HUES6 (cell line): Measurements from ENCODE around the gene RAI14.

Experiments used
- H3K27ac ChIP-seq: 2 replicates; pipeline ENCODE4 v1.7.0; 2013; ENCODE audit warnings: low read depth, mild to moderate bottlenecking, low read length, inconsistent platforms
- H3K27me3 ChIP-seq: 2 replicates; pipeline ENCODE4 v1.6.1; 2013; ENCODE audit warnings: low read length; ENCODE audit not compliant: control insufficient read depth, insufficient read depth
- H3K36me3 ChIP-seq: 2 replicates; pipeline ENCODE4 v1.6.1; 2013; ENCODE audit warnings: low read length; ENCODE audit not compliant: control insufficient read depth, insufficient read depth
- H3K4me1 ChIP-seq: 2 replicates; pipeline ENCODE4 v1.6.1; 2013; ENCODE audit warnings: low read length; ENCODE audit not compliant: control insufficient read depth, insufficient read depth
- H3K4me3 ChIP-seq: 2 replicates; pipeline ENCODE4 v1.5.1; 2013; ENCODE audit warnings: low read depth, low read length
- H3K9ac ChIP-seq: one replicate; pipeline ENCODE4 v1.6.1; 2013; ENCODE audit warnings: mild to moderate bottlenecking, low read length
- H3K9me3 ChIP-seq: 2 replicates; pipeline ENCODE4 v1.6.1; 2013; ENCODE audit warnings: low read depth, low read length; ENCODE audit not compliant: control insufficient read depth, insufficient read depth

RAI14 gene

DNA sequence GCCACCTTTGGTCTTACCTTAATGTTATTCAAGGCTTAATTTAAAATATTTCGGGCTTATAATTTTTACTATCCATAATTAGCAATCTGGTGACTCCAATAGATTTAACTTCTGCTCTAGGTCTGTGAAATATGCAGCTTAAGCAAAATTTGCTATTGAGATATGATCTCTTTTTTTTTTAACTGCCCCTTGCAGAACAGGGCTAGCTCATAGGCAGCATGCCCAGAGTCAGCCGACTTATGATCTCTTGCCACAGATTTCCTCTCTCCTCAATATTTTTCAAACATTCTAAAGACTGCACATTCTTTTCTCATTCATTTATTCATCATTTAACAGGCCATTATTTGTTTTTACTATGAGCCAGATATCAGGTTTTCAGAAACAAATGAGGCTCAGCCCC is 187.4 kb downstream of the RAI14 start:
- peaks cover 6% of the 10 kb centered on the region; the same call in 1 of the 2 replicates for H3K4me1 ChIP-seq
- no peak overlapping the region for H3K27ac ChIP-seq
- H3K27me3 ChIP-seq = no peaks in the 10 kb centered on the region
- no peak overlapping the region for H3K4me3 ChIP-seq
- H3K9ac ChIP-seq = no peak overlapping the region
- H3K9me3 ChIP-seq = no peaks in the 10 kb centered on the region
- H3K36me3 ChIP-seq = no peaks in the 10 kb centered on the region

DNA sequence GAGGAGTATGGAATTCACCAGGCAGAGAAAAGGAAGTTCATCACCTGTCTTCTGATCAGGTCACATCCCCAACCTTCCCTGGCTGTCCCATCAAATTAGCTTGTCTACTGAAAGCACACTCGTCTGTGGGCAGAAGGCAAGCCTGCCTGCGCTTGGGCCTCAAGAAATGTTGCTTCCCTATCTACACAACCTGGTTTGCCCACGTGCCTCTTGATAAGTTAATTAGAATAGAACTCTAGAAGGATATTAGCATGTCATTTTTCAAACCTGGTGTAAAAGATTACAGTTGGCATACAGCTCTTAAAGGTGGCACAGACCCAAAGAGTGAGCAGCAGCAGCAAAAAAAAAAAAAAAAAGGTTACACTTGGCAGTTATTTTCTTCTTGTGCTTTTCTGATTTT is 188.0 kb downstream of the RAI14 start:
- Histone ChIP-seq H3K9ac (no peak overlapping the region), H3K27ac (no peak overlapping the region)

DNA sequence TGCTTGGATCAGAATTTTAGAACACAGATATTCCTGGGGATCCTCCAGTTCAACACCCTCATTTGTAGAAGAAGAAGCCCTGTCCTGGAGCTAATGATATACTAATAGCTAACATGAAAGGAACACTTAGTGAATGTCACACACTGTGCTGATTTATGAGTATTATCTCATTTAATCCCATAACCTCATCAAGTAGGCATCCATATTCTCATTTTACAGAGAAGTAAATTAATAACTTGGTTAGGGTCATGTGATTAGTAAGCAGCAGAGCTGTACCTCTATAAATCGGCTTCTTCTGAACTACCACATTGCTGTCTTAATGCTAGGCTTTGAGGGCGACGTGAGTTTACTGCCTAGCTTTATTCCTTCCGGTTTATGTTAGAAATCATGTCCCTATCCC is 188.9 kb downstream of the RAI14 start:
- H3K4me3 ChIP-seq = no peak overlapping the region
- H3K27ac ChIP-seq = no peak overlapping the region
- no peak overlapping the region for H3K9ac ChIP-seq
- no peaks in the 10 kb centered on the region for H3K36me3 ChIP-seq
- no peaks in the 10 kb centered on the region for H3K9me3 ChIP-seq
- no peaks in the 10 kb centered on the region for H3K27me3 ChIP-seq
- peaks cover 6% of the 10 kb centered on the region; the same call in 1 of the 2 replicates for H3K4me1 ChIP-seq

More for the DNA sequence above, 188.0 kb downstream of the RAI14 start:
- H3K36me3 ChIP-seq = no peaks in the 10 kb centered on the region
- H3K9me3 ChIP-seq = no peaks in the 10 kb centered on the region
- H3K4me3 ChIP-seq = no peak overlapping the region
- peaks cover 6% of the 10 kb centered on the region; the same call in 1 of the 2 replicates for H3K4me1 ChIP-seq
- H3K27me3 ChIP-seq = no peaks in the 10 kb centered on the region

DNA sequence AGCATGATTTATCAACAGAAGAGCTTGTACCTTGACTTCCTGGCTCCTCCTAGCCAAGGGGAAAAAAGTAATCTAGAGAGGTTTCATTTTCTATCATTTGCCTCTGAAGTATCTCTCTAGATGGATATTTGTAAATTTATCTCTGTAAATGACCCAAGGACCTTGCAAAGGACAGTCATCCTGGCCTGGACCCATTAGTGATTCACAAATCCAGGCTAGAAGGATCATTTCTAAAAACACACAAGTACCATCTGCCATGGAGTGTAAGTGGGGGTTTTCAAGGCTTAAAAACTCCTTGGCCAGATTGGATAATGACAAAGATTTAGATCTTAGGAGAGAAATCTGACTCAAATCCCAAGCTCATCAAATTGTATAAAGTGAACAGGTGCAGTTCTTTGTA is 190.9 kb downstream of the RAI14 start:
- H3K4me1 ChIP-seq = peaks cover 6% of the 10 kb centered on the region; the same call in 1 of the 2 replicates
- H3K4me3 ChIP-seq = no peak overlapping the region
- no peaks in the 10 kb centered on the region for H3K27me3 ChIP-seq
- no peak overlapping the region for H3K27ac ChIP-seq
- H3K9me3 ChIP-seq = no peaks in the 10 kb centered on the region
- H3K36me3 ChIP-seq = no peaks in the 10 kb centered on the region
- H3K9ac ChIP-seq = no peak overlapping the region

DNA sequence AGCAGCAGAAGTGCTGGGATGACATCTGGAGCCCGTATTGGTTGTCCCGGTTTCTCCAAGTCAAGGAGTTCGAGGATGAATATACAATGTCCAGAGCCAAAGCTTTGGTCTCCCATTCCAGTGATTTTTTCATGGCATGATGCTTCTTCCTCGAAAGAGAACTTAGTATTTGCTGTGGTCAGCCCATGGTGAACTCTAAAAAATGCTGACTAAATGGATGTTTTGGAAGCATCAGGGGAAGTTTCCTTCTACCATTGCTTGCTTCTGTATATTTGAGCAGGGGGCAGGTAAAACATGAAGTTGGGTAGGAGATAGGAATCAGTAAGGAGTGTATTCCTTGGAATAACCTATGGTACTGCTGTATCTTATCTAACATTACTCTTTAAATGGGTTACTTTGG is 191.4 kb downstream of the RAI14 start:
- H3K4me3 ChIP-seq = no peak overlapping the region
- no peak overlapping the region for H3K9ac ChIP-seq

DNA sequence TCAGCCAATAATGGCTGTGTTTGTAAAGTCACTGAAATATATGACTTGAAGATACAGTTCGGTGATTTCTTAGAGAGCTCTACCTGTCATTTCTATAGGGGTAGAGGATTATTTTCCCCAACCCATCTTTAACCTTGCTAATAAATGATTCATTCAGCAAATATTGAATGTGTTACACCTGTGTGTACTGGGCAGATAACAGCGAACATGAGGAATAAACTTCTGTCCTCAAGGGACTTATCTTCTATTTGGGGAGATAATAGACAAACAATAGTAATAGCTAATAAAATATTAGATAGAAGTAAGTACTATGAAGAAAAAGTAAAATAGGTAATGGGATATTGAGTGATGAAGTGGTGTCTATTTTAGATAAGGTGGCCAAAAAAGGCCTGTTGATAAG is 192.1 kb downstream of the RAI14 start:
- H3K4me1 ChIP-seq = peaks cover 6% of the 10 kb centered on the region; the same call in 1 of the 2 replicates
- no peak overlapping the region for H3K4me3 ChIP-seq
- H3K9ac ChIP-seq = no peak overlapping the region
- H3K36me3 ChIP-seq = no peaks in the 10 kb centered on the region
- no peaks in the 10 kb centered on the region for H3K27me3 ChIP-seq
- 0 out of 2 replicates have a peak, but pooled peaks cover 2% of the 10 kb centered on the region for H3K9me3 ChIP-seq
- H3K27ac ChIP-seq = no peak overlapping the region

More for the DNA sequence above, 191.4 kb downstream of the RAI14 start:
- Histone ChIP-seq H3K36me3 (no peaks in the 10 kb centered on the region), H3K27me3 (no peaks in the 10 kb centered on the region), H3K9me3 (no peaks in the 10 kb centered on the region), H3K27ac (no peak overlapping the region), H3K4me1 (peaks cover 6% of the 10 kb centered on the region; the same call in 1 of the 2 replicates)

DNA sequence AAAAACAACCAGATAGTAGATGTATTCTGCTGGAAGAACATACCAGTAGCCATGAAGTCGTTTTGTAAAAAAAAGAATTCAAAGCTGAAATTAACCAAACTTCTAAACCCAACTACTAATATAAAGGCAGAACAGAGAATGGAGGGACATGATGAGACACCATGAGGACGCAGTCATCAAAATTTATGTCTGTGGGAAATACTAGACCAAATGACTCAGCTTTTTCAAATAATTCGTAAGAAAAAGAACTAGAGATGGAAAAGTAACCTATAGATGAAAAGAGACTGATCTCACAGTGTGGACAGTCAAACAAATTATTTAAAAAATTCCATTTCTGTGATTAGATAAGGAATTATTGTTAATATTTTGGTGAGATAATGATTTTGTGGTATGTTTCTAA is 193.1 kb downstream of the RAI14 start:
- H3K9me3 ChIP-seq = 0 out of 2 replicates have a peak, but pooled peaks cover 2% of the 10 kb centered on the region

DNA sequence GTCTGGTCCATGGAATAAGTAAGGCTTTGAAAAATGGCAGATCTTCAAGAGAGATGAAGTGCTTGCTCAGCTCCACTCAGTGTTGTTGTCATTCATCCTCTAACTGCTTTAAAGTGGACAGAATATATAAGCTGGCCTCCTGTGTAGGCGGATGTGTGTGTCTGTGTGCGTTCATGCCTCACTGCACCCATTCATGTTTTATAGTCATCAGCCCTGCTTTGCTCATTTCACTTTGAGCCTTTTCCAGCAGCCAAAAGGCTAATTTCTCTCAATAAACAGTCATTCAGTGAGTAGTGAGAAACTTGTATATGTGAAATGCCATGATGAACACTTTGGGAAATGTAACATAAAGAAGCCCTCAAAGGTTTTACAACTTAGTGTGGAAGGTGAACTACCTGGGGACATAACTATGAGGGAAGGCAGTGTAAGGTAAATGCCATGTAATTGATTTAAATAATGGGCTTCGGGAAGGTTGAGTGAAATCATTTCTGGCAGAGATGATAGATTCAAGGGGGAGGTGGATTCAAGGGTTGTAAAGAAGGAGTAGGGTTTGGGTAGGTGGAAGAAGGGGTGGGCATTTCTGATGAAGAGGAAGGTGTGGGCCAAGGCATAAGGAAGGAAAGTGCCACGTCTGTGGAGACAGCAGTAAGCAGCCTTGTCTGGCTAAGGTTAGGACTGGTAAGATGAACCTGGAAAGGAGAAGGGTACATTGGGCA is 198.5 kb downstream of the RAI14 start:
- no peaks in the 10 kb centered on the region for H3K36me3 ChIP-seq

More for the DNA sequence above, 193.1 kb downstream of the RAI14 start:
- Histone ChIP-seq H3K4me1 (peaks cover 6% of the 10 kb centered on the region; the same call in 1 of the 2 replicates), H3K9ac (no peak overlapping the region), H3K27me3 (no peaks in the 10 kb centered on the region), H3K36me3 (no peaks in the 10 kb centered on the region), H3K4me3 (no peak overlapping the region), H3K27ac (no peak overlapping the region)

DNA sequence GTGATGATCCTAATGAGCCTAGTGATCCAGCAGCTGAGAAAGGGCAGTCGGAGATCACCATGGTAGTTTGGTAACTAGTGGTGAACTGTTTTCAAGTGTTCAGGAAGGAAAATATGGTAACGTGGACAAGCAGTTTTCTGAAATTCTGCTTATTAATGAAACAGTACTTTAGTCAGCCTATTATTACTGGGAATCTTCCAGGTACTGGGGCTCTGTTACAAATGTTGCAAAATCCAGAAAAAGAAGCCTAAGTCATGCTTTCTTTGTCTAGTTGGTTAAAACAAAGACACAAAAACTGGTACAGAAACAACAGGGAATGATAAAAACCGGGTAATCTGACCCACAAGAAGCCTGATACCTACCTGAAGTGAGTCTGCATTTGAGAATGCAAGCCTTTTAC is 201.0 kb downstream of the RAI14 start:
- H3K9me3 ChIP-seq = 0 out of 2 replicates have a peak, but pooled peaks cover 2% of the 10 kb centered on the region
- H3K9ac ChIP-seq = no peak overlapping the region
- H3K4me1 ChIP-seq = no peaks in the 10 kb centered on the region
- no peak overlapping the region for H3K4me3 ChIP-seq
- H3K36me3 ChIP-seq = no peaks in the 10 kb centered on the region
- H3K27ac ChIP-seq = no peak overlapping the region
- H3K27me3 ChIP-seq = no peaks in the 10 kb centered on the region

More for the DNA sequence above, 198.5 kb downstream of the RAI14 start:
- H3K4me3 ChIP-seq = no peak overlapping the region
- H3K9me3 ChIP-seq = 0 out of 2 replicates have a peak, but pooled peaks cover 2% of the 10 kb centered on the region
- no peaks in the 10 kb centered on the region for H3K4me1 ChIP-seq
- H3K27ac ChIP-seq = no peak overlapping the region
- no peaks in the 10 kb centered on the region for H3K27me3 ChIP-seq
- no peak overlapping the region for H3K9ac ChIP-seq

DNA sequence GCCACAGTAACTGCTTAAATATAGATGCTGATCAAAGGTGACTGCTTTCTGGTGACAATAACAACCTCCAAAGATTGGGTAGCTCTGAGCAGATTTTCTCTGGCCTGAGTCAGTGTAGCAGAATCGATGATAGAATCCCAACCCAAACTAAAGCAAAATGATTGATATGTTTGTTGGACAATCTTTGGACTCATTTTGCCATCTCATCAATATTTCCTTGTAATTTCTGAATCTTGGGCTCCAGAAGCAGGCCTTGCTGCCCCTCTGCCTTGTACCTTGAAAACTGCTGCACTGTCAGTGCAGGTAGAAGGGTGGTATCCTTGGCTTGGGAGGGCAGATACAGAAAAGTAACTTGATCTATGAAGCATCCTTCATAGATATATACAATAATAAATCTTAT is 201.8 kb downstream of the RAI14 start:
- 0 out of 2 replicates have a peak, but pooled peaks cover 1% of the 10 kb centered on the region for H3K9me3 ChIP-seq
- H3K4me3 ChIP-seq = no peak overlapping the region
- no peaks in the 10 kb centered on the region for H3K27me3 ChIP-seq
- H3K27ac ChIP-seq = no peak overlapping the region
- H3K4me1 ChIP-seq = peaks cover 3% of the 10 kb centered on the region; the same call in 1 of the 2 replicates
- H3K9ac ChIP-seq = no peak overlapping the region
- H3K36me3 ChIP-seq = no peaks in the 10 kb centered on the region

DNA sequence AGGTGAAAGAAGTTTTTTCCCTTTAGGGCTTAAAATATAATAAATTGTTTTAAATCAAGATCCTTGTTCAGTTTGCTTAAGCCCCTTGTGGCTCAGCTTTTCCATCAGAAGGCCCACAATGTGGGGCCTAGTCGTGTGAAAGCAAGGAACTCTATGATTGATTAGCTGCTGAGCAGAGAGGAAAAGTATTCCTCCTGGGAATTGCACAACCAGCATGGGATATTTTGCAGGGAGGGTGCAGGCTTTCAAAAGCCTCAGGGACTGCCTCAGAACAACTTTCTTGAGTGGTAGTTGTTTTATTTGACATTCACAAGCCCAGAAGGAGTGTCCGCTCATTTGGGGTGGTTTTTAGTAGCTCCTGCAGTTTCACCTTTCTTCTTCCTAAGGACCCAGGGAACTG is 202.7 kb downstream of the RAI14 start:
- H3K9me3 ChIP-seq = no peaks in the 10 kb centered on the region
- no peak overlapping the region for H3K9ac ChIP-seq
- no peaks in the 10 kb centered on the region for H3K27me3 ChIP-seq
- no peaks in the 10 kb centered on the region for H3K36me3 ChIP-seq
- peaks cover 12% of the 10 kb centered on the region for H3K4me1 ChIP-seq
- no peak overlapping the region for H3K4me3 ChIP-seq
- no peak overlapping the region for H3K27ac ChIP-seq
